Upper lobe of left lung (tissue), 4 donors: ENCODE data around the gene CD34.

Source experiments
- CTCF ChIP-seq, 6 experiments: fragments of 450-650 bp in 4 of 6; fragments of 200-600 bp in 2 of 6; sonication (generic) in 2 of 6; IDR thresholded peaks; one replicate each; pipeline ENCODE4 v1.5.1; 2016 to 2019; ENCODE audit warnings: antibody characterized with exemption in 6 of 6
- POLR2A ChIP-seq, 4 donors: fragments of 450-650 bp; IDR thresholded peaks; one replicate each; pipeline ENCODE4 v1.5.1; 2016 to 2017; ENCODE audit warnings: antibody characterized with exemption in 4 of 4, mild to moderate bottlenecking in 2 of 4
- POLR2AphosphoS5 ChIP-seq, 2 donors: sonication (generic); formaldehyde crosslinking; IDR thresholded peaks; one replicate each; pipeline ENCODE4 v1.5.1; 2017; ENCODE audit warnings: antibody characterized with exemption in 2 of 2

DNA sequence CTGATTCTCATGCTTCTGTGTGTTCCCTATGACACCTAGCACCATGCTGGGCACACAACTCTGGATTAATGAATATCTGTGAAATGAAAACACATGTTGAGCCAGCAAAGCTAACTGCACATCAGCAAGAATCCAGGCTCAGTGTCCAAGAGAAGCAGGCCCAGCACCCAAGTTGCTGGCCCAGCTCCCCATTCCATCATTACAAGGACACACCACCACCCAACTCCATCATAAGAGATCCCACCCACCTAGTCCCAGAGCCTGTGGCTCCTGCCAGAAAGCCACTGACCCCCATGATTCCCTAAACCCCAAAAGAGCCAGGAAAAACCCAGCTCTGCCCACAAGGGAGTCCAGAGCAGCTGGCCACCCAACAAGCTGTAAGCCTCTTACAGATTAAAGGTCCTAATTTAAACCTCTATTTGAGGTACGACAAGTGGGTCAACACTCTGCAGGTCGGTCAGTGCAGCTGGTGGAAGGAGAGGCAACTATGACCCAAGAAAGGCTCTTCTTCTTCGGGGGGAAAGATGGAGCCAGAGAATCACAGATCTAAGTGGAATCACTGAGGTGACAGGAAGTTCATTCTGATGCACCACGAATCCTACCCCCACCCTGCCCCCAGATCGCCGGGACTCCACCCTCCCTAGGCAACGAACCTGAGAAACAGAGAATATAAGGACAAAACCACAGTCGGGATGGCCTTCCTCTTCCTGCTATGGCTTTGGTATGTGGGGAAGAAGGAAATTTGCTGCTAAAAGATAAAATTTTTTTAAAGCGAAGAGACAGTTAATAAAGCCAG is 58.2 kb downstream of the CD34 start:
- TF ChIP-seq POLR2AphosphoS5 (IDR thresholded peaks at IDR 0.05) (no peak), CTCF (IDR thresholded peaks at IDR 0.05) (no peak), POLR2A (IDR thresholded peaks at IDR 0.05) (no peak)
